WTC11 (cell line): Measurements from ENCODE around the gene PTCSC3. TPM values are rescaled to one million over a fixed set of nuclear protein-coding genes. Genes with fewer than 3 reads are reported as not detected.

Experiments
- ATAC-seq: fragments of 200-7000 bp; cut with Tn5 transposase; 2 replicates; pipeline ENCODE4 v1.10.0; 2021; ENCODE audit warnings: mild to moderate bottlenecking, moderate library complexity
- CTCF ChIA-PET: fragments of 300-600 bp; sonication (Branson Sonifier 250); formaldehyde crosslinking; loops from one replicate; lab custom pipeline; 2021; ENCODE audit warnings: antibody characterized with exemption; lab: Charles Lee
- POLR2A ChIA-PET: fragments of 350-600 bp; sonication (Branson Sonifier 250); formaldehyde crosslinking; loops from one replicate; lab custom pipeline; 2021; ENCODE audit warnings: antibody characterized with exemption; lab: Charles Lee
- DNase-seq: peaks from one replicate; pipeline ENCODE4 v3.0.0; 2021; ENCODE audit warnings: low spot score
- H3K27ac Mint-ChIP-seq: 2 replicates; pipeline ENCODE4 v1.8.0; 2021; ENCODE audit warnings: mixed read lengths
- H3K27me3 Mint-ChIP-seq: 2 replicates; pipeline ENCODE4 v1.8.0; 2021; ENCODE audit warnings: low read depth, mild to moderate bottlenecking, moderate library complexity, mixed read lengths
- H3K36me3 Mint-ChIP-seq: 2 replicates; pipeline ENCODE4 v1.8.0; 2021; ENCODE audit warnings: mixed read lengths
- H3K4me1 Mint-ChIP-seq: 2 replicates; pipeline ENCODE4 v1.8.0; 2022; ENCODE audit warnings: mixed read lengths
- H3K4me3 Mint-ChIP-seq: 2 replicates; pipeline ENCODE4 v1.8.0; 2021; ENCODE audit warnings: mild to moderate bottlenecking, moderate library complexity, mixed read lengths
- H3K9me3 Mint-ChIP-seq: 2 replicates; pipeline ENCODE4 v1.8.0; 2021; ENCODE audit warnings: mixed read lengths
- E2F5 ChIP-seq: sonication (generic); formaldehyde crosslinking; IDR thresholded peaks from 2 replicates; pipeline ENCODE4 v1.8.1; 2022; ENCODE audit warnings: mild to moderate bottlenecking, moderate library complexity, missing genetic modification reagents
- FOXJ3 ChIP-seq: sonication (generic); formaldehyde crosslinking; IDR thresholded peaks from 2 replicates; pipeline ENCODE4 v1.9.0; 2021; ENCODE audit warnings: missing genetic modification reagents, mild to moderate bottlenecking, borderline replicate concordance
- FOXP1 ChIP-seq: sonication (generic); formaldehyde crosslinking; IDR thresholded peaks from 2 replicates; pipeline ENCODE4 v1.8.0; 2022; ENCODE audit warnings: missing genetic modification reagents, mild to moderate bottlenecking, moderate library complexity, borderline replicate concordance
- FOXP4 ChIP-seq: sonication (generic); formaldehyde crosslinking; IDR thresholded peaks from 2 replicates; pipeline ENCODE4 v1.8.0; 2022; ENCODE audit warnings: mild to moderate bottlenecking, missing genetic modification reagents
- GRHL2 ChIP-seq: fragments of 250-450 bp; sonication (Bioruptor Pico); IDR thresholded peaks from 2 replicates; pipeline ENCODE4 v1.8.0; 2022; ENCODE audit warnings: mild to moderate bottlenecking, moderate library complexity; ENCODE audit not compliant: insufficient replicate concordance, severe bottlenecking
- HMGXB4 ChIP-seq: sonication (generic); formaldehyde crosslinking; IDR thresholded peaks from 2 replicates; pipeline ENCODE4 v1.8.1; 2023; ENCODE audit warnings: mild to moderate bottlenecking, moderate library complexity, missing genetic modification reagents
- IRF2 ChIP-seq: sonication (generic); formaldehyde crosslinking; IDR thresholded peaks from 2 replicates; pipeline ENCODE4 v1.8.0; 2022; ENCODE audit warnings: low read depth, missing genetic modification reagents, borderline replicate concordance
- KAT7 ChIP-seq: sonication (generic); formaldehyde crosslinking; IDR thresholded peaks from 2 replicates; pipeline ENCODE4 v1.8.1; 2023; ENCODE audit warnings: missing genetic modification reagents, mild to moderate bottlenecking, borderline replicate concordance
- MYBL2 ChIP-seq: sonication (generic); formaldehyde crosslinking; IDR thresholded peaks from 2 replicates; pipeline ENCODE4 v1.8.1; 2023; ENCODE audit warnings: mild to moderate bottlenecking, moderate library complexity, missing genetic modification reagents
- NFYB ChIP-seq: sonication (generic); formaldehyde crosslinking; conservative IDR thresholded peaks from 2 replicates; pipeline ENCODE4 v1.8.0; 2022; ENCODE audit warnings: low read depth, missing genetic modification reagents
- NR1H2 ChIP-seq: sonication (generic); formaldehyde crosslinking; IDR thresholded peaks from 2 replicates; pipeline ENCODE4 v1.9.0; 2021; ENCODE audit warnings: mild to moderate bottlenecking, moderate library complexity, missing genetic modification reagents
- SMAD4 ChIP-seq: sonication (generic); formaldehyde crosslinking; IDR thresholded peaks from 2 replicates; pipeline ENCODE4 v1.8.0; 2022; ENCODE audit warnings: mild to moderate bottlenecking, missing genetic modification reagents
- SOX15 ChIP-seq: fragments of 250-450 bp; sonication (Bioruptor Pico); IDR thresholded peaks from 2 replicates; pipeline ENCODE4 v1.9.0; 2021; ENCODE audit warnings: mild to moderate bottlenecking
- ZBTB43 ChIP-seq: sonication (generic); formaldehyde crosslinking; IDR thresholded peaks from 2 replicates; pipeline ENCODE4 v1.8.1; 2023; ENCODE audit warnings: mild to moderate bottlenecking, missing genetic modification reagents
- ZNF532 ChIP-seq: fragments of 250-450 bp; sonication (Bioruptor Pico); IDR thresholded peaks from 2 replicates; pipeline ENCODE4 v1.9.0; 2021; ENCODE audit warnings: mild to moderate bottlenecking, borderline replicate concordance
- ZNF671 ChIP-seq: fragments of 250-450 bp; sonication (Bioruptor Pico); IDR thresholded peaks from 2 replicates; pipeline ENCODE4 v1.8.0; 2021; ENCODE audit warnings: mild to moderate bottlenecking
- total RNA-seq: library from RNA; stranded (reverse); gene quantifications from 3 replicates; pipeline ENCODE4 v1.2.3, GENCODE V29; 2021
- TF ChIP-seq, protein P1 (sequence below): fragments of 250-450 bp; sonication (Bioruptor Pico); IDR thresholded peaks from 2 replicates; pipeline ENCODE4 v1.9.0; 2021; ENCODE audit warnings: mild to moderate bottlenecking
- TF ChIP-seq, protein P2 (sequence below): sonication (generic); formaldehyde crosslinking; IDR thresholded peaks from 2 replicates; pipeline ENCODE4 v1.8.1; 2022; ENCODE audit warnings: mild to moderate bottlenecking, missing genetic modification reagents, moderate library complexity, borderline replicate concordance

Gene PTCSC3
- total RNA-seq, 1 experiment from 2014 or later, result not detected

GRCh38 chr14:36204461-36205073 lies 28.0 kb upstream of the PTCSC3 start:
- CTCF ChIA-PET, result interaction anchor here (0.6 to 1.2 kb wide), 2 partner anchors 13 to 170 kb away, joined by 3 to 5 read pairs; no protein-coding TSS in a partner anchor

DNA sequence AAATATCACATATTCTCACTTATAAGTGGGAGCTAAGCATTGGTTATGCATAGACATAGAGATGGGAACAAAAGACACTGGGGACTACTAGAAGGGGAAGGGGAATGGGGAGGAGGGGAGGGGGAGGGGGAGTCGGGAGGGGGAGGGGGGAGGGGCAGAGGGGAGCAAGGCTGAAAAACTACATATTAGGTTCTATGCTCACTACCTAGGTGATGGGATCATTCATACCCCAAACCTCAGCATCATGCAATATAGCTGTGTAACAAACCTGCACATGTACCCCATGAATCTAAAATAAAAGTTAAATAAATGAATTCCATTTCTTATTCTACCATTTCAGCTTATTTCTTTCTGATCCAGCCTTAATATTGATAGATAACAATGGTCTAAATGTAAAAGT lies 21.9 kb upstream of the PTCSC3 start:
- Mint-ChIP-seq H3K4me3 (no peak overlapping the region), H3K27ac (no peak overlapping the region), H3K4me1 (peaks cover 2% of the 10 kb centered on the region; the same call in 1 of the 2 replicates), H3K9me3 (peaks cover 4% of the 10 kb centered on the region; the same call in 1 of the 2 replicates), H3K36me3 (no peaks in the 10 kb centered on the region), H3K27me3 (peaks cover 5% of the 10 kb centered on the region)
- ChIA-PET CTCF (interaction anchor here (0.9 to 1.2 kb wide), 2 partner anchors 56 to 129 kb away, joined by 3 read pairs; no protein-coding TSS in a partner anchor), POLR2A (no interaction called here)
- no peak for DNase-seq
- TF ChIP-seq NFYB (CRISPR knock-in tag) (no peak), E2F5 (CRISPR knock-in tag) (no peak), IRF2 (CRISPR knock-in tag) (no peak), FOXP1 (no peak), KAT7 (no peak), FOXJ3 (CRISPR knock-in tag) (no peak)
- TF ChIP-seq, protein P1, sequence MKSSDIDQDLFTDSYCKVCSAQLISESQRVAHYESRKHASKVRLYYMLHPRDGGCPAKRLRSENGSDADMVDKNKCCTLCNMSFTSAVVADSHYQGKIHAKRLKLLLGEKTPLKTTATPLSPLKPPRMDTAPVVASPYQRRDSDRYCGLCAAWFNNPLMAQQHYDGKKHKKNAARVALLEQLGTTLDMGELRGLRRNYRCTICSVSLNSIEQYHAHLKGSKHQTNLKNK, result no peak
- no peak for ATAC-seq

More at GRCh38 chr14:36204461-36205073, 28.0 kb upstream of the PTCSC3 start:
- TF ChIP-seq KAT7, result no peak
- no peak for TF ChIP-seq SOX15 (CRISPR knock-in tag)
- no peak for TF ChIP-seq SMAD4
- no peak for TF ChIP-seq GRHL2 (CRISPR knock-in tag)
- TF ChIP-seq FOXP4 (CRISPR knock-in tag), result no peak
- no peak overlapping the region for H3K4me3 Mint-ChIP-seq
- no peak for DNase-seq
- peaks cover 12% of the 10 kb centered on the region for H3K9me3 Mint-ChIP-seq
- no peaks in the 10 kb centered on the region for H3K36me3 Mint-ChIP-seq
- H3K4me1 Mint-ChIP-seq, result no peaks in the 10 kb centered on the region
- no peak for ATAC-seq
- no peak overlapping the region for H3K27ac Mint-ChIP-seq
- peaks cover 5% of the 10 kb centered on the region for H3K27me3 Mint-ChIP-seq
- POLR2A ChIA-PET, result no interaction called here

GRCh38 chr14:36194663-36195062 lies 18.1 kb upstream of the PTCSC3 start:
- POLR2A ChIA-PET, result no interaction called here
- H3K4me3 Mint-ChIP-seq, result no peak overlapping the region
- DNase-seq, result no peak
- no peak overlapping the region for H3K27ac Mint-ChIP-seq
- peaks cover 2% of the 10 kb centered on the region; the same call in 1 of the 2 replicates for H3K4me1 Mint-ChIP-seq
- H3K36me3 Mint-ChIP-seq, result no peaks in the 10 kb centered on the region
- ATAC-seq, result no peak
- H3K27me3 Mint-ChIP-seq, result no peaks in the 10 kb centered on the region
- CTCF ChIA-PET, result no interaction called here
- no peaks in the 10 kb centered on the region for H3K9me3 Mint-ChIP-seq
- no peak for TF ChIP-seq ZBTB43 (CRISPR knock-in tag)
- TF ChIP-seq ZNF671 (CRISPR knock-in tag), result no peak
- TF ChIP-seq HMGXB4, result no peak
- TF ChIP-seq FOXP1, result no peak
- no peak for TF ChIP-seq ZNF532 (CRISPR knock-in tag)
- TF ChIP-seq MYBL2 (CRISPR knock-in tag), result no peak
- TF ChIP-seq IRF2 (CRISPR knock-in tag), result no peak
- TF ChIP-seq, protein P2, sequence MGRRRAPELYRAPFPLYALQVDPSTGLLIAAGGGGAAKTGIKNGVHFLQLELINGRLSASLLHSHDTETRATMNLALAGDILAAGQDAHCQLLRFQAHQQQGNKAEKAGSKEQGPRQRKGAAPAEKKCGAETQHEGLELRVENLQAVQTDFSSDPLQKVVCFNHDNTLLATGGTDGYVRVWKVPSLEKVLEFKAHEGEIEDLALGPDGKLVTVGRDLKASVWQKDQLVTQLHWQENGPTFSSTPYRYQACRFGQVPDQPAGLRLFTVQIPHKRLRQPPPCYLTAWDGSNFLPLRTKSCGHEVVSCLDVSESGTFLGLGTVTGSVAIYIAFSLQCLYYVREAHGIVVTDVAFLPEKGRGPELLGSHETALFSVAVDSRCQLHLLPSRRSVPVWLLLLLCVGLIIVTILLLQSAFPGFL (CRISPR knock-in tag), result no peak
- TF ChIP-seq NR1H2 (CRISPR knock-in tag), result no peak
